ENCODE results near the gene MEGF11.

- TF ChIP-seq, protein P1, sequence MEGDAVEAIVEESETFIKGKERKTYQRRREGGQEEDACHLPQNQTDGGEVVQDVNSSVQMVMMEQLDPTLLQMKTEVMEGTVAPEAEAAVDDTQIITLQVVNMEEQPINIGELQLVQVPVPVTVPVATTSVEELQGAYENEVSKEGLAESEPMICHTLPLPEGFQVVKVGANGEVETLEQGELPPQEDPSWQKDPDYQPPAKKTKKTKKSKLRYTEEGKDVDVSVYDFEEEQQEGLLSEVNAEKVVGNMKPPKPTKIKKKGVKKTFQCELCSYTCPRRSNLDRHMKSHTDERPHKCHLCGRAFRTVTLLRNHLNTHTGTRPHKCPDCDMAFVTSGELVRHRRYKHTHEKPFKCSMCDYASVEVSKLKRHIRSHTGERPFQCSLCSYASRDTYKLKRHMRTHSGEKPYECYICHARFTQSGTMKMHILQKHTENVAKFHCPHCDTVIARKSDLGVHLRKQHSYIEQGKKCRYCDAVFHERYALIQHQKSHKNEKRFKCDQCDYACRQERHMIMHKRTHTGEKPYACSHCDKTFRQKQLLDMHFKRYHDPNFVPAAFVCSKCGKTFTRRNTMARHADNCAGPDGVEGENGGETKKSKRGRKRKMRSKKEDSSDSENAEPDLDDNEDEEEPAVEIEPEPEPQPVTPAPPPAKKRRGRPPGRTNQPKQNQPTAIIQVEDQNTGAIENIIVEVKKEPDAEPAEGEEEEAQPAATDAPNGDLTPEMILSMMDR (IDR thresholded peaks at IDR 0.05 in 2 of 3, conservative IDR thresholded peaks at IDR 0.05 in 1 of 3; ENCODE audit: borderline replicate concordance in 1 of 3, insufficient read depth in 1 of 3, low read depth in 2 of 3, low read length in 2 of 3) = no peak
- TF ChIP-seq ZBTB33 (IDR thresholded peaks at IDR 0.05; ENCODE audit: extremely low read depth, insufficient replicate concordance, low read length) = no peak
- no peak for TF ChIP-seq POLR2A (IDR thresholded peaks at IDR 0.05; ENCODE audit: borderline replicate concordance, extremely low read depth, insufficient read depth, insufficient read length)
- TF ChIP-seq EZH2 (IDR thresholded peaks at IDR 0.05) = no peak
- TF ChIP-seq EZH2phosphoT487 (IDR thresholded peaks at IDR 0.05; ENCODE audit: borderline replicate concordance) = no peak
- no peak for TF ChIP-seq RAD21 (IDR thresholded peaks at IDR 0.05; ENCODE audit: low read depth)
- TF ChIP-seq ZFX (IDR thresholded peaks at IDR 0.05) = no peak
- no peak for TF ChIP-seq YY1 (IDR thresholded peaks at IDR 0.05; ENCODE audit: extremely low read depth, insufficient replicate concordance, low read depth, low read length)
- no peak for TF ChIP-seq POLR2AphosphoS5 (IDR thresholded peaks at IDR 0.05; ENCODE audit: low read depth, low read length)
- no peak for TF ChIP-seq ZNF274 (IDR thresholded peaks at IDR 0.05; ENCODE audit: low read depth, low read length)
- TF ChIP-seq, protein P2, sequence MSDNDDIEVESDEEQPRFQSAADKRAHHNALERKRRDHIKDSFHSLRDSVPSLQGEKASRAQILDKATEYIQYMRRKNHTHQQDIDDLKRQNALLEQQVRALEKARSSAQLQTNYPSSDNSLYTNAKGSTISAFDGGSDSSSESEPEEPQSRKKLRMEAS (IDR thresholded peaks at IDR 0.05) = no peak
- no peak for TF ChIP-seq SRF (IDR thresholded peaks at IDR 0.05; ENCODE audit: low read depth)
Measured at GRCh38 chr15:65875458-65875857, 378.1 kb downstream of the MEGF11 start.
